GM21576 (cell line): ENCODE measurements around the gene SLC25A26.
"Not testable (repeated sequence)": the region's sequence is repeated elsewhere in the genome, so short reads cannot be mapped to it uniquely, and the experiment has no call there.

Source experiments
- ATAC-seq: cut with Tn5 transposase; IDR thresholded peaks from one replicate; pipeline ENCODE4 v1.9.1; 2021; ENCODE audit warnings: mild to moderate bottlenecking, moderate library complexity; ENCODE audit not compliant: unreplicated experiment

Gene SLC25A26

DNA sequence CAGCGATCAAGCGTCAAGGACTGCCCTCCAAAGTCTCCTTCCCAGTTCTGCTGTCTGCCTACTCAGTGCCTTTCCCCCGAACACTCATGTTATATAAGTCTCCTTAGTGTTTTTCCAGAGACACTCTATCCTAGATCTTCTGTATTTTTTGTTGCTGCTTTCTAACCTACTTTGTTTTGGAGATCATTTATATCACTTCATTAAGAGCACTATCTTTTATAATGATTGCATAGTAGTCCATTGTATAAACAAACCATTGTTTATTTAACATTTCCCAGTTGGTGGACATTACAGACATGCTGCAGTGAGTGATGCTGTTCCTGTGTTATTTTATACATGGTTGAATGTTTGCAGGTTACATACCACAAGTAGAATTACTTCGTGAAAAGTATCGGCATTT, 47.1 kb downstream of the SLC25A26 start:
- no peak for ATAC-seq

DNA sequence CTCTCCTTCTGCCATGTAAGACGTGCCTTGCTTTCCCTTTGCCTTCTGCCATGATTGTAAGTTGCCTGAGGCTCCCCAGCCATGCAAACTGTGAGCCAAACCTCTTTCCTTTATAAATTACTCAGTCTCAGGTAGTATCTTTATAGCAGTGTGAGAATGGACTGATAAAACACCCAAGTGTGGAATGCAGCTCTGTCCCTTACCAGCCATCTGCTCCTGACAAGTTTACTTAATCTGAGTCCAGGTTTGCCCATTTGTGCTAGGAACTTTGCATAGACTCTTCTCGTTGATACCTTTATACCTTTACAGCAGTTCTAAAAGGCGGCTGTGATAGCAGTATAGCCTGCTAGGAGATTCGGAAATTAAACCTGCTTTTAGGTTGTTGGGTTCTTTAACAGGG, 48.1 kb downstream of the SLC25A26 start:
- ATAC-seq = no peak

DNA sequence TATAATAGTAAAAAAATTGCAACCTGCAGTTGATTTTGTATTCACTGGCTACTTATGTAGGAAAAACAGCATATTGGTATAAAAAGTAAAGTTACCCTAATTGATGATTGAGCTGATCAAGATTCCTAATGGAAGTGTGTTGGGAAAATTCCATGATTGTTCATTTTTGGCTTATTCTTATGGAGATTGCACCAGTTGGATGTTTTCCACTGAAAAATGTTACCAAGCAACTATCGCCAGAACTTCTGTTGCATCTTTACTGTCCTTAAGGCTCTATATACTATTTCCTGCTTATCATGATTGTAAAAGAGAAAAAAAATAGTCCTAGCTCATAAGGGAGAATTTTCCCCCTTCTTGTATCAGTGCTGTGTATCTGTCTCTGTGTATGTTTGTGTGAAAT, 48.6 kb downstream of the SLC25A26 start:
- no peak for ATAC-seq

DNA sequence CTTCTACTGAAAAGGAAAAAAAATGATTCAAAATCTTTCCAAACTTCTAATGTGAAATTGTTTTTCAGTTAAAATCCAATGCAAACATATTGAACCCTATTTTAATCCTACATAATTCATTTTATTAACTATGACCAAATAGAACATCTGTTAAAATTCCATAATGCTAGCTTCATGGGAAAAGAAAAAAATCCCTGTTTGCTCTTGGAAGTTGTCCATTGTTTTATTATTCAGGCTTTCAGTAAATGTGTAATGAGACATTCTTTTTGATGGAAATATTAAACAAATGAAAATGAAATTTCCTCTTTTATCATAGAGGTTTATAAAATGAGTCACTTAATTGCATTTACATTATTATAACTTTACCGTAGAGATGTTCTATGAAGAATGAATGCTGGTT, 49.5 kb downstream of the SLC25A26 start:
- ATAC-seq = no peak

DNA sequence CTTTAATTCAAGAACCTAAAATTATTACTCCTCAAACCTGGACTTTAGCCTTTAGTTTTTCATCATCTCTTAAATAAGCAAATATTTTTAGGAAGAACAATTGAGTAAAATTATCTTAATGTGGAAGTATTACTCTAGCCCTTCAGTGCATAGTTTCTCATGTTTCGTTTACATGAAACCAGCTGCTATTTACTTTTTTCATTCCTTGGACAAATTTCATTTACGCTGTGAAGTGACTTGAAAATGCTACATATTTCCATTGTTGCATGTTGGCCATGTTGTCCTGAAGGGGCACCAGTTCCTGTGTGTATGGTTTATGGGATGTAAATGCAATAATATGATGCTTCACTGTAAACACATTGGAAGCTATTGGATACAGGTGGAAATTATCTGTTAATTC, 49.9 kb downstream of the SLC25A26 start:
- no peak for ATAC-seq

DNA sequence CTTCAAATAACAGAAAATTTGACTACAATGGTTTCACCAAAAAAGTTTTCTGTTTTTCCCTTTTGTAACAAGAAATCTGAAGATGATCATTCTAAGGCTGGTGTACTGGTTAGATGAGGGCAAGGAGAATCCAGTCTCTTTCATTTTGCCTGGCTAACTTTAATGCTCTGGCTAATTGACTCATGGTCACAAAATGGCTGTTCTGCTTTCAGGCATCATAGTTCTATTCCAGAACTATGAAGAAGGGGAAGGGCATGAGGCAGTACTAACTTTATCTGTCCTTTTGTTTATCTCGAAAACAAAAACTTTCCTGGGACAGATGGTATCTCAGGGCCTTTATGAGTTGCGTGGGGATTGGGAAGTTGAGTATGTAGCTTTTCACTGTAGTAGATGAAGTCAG, 50.4 kb downstream of the SLC25A26 start:
- no peak for ATAC-seq

DNA sequence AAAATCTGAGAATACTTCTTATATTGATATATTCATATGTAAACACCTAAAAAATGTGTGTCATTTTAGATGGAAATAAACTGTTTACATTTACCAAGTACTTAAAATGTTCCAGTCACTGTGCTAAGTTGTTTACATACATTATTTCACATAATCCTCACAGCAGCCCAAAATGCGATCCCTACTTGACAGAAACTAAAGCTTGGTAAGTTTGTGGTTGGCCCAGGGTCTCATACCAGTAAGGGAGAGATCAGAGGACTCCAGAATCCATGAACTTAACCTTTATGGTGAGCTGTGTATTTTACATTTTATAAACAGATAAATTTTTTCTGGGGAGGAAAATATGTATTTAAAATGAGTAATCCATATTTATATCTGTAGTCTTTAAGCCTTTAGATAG, 51.2 kb downstream of the SLC25A26 start:
- ATAC-seq = no peak

DNA sequence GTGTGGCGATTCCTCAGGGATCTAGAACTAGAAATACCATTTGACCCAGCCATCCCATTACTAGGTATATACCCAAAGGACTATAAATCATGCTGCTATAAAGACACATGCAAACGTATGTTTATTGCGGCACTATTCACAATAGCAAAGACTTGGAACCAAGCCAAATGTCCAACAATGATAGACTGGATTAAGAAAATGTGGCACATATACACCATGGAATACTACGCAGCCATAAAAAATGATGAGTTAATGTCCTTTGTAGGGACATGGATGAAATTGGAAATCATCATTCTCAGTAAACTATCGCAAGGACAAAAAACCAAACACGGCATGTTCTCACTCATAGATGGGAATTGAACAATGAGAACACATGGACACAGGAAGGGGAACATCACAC, 54.0 kb downstream of the SLC25A26 start:
- not testable (repeated sequence) for ATAC-seq

DNA sequence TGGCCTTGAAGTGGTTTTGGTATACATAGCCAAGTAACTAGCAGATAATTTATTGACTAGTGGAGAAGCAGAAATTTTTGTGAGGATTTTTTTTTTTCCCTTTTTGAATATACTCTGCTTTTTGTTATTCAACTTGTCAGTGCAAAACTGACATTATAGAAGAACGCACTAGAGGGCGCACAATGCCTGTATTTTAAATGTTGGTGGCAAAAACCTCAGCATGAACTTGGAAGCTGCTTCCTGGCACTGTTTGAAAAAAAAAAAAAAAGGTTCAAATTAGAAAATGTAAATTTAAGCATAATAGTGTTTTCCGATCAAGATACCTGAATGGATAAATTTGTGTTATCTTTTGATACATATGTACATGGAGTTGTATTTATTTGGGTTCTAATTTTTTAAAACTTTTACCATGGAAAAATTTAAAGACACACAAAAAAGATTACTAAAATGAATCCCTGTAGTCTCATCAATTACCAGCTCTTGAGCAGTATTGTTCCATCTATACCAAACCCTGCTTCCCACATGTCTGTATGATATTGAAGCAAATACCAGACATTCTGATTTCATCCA, 56.0 kb downstream of the SLC25A26 start:
- peak; percentile 58 for ATAC-seq

DNA sequence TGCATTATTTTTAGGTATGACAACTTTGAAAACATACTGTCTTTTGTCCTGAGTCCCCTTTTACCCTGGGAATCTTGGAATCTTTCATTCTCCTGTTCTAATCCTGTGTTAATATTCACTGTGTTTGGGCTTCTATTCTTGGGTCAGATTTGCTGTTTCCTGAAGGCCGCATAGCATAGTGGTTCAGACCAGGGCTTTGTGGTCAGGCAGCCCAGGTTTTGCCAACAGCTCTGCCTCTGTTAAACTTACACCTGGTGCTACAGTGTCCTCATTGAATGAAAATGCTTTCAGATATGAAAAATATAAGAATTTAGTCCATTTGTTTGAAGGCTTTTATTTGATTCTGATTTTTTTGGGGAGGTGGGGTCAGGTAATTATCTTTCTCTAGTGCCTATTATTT, 58.4 kb downstream of the SLC25A26 start:
- ATAC-seq = no peak

DNA sequence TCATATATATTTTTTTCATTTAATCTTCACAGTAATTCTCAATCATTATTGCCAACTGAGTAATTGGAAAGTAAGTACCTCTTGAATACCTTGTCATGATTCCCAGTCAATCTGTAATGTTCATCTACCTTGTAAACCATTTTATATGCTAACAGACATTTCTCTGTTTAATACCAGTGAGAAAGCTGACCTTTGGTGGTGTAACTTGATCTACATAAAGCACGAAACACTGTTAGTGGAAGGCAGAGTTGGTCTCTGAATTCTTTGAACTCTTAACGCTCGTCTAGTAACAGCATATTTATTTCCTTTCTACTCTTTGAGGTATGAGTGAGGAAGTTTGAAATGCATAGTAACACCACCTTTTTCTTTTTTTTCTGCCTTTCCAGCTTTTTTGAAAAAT, 59.5 kb downstream of the SLC25A26 start:
- no peak for ATAC-seq

DNA sequence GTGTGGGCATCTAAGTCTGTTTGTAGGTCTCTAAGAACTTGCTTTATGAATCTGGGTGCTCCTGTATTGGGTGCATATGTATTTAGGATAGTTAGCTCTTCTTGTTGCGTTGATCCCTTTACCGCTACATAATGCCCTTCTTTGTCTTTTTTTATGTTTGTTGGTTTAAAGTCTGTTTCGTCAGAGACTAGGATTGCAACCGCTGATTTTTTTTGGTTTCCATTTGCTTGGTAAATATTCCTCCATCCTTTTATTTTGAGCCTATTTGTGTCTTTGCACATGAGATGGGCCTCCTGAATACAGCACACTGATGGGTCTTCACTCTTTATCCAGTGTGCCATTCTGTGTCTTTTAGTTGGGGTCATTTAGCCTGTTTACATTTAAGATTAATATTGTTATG, 71.1 kb downstream of the SLC25A26 start:
- not testable (repeated sequence) for ATAC-seq

DNA sequence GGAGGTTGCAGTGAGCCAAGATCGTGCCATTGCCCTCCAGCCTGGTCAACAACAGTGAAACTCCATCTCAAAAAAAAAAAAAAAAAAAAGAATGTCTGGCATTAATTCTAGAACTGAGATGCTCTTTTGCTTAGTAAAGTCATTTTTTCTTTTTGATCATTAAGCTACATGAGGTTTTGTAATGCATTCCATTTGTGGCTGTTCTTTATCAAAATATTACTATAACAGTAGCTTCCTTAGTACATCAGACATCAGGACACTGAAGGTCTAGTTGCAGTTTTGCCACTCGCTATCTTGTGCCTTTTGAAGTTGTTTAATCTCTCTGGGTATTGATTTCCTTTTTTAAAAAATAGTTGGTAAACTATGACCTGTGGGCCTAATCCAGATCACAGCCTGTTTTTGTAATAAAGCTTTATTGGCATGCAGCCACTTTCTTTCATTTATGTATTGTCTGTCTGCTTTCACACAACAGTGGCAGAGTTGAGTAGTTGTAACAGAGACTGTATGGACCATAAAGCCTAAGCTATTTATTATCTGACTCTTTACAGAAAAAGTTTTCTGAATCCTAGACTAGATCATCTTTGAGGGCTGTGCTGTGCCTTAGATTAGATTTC, 76.6 kb downstream of the SLC25A26 start:
- ATAC-seq = no peak

DNA sequence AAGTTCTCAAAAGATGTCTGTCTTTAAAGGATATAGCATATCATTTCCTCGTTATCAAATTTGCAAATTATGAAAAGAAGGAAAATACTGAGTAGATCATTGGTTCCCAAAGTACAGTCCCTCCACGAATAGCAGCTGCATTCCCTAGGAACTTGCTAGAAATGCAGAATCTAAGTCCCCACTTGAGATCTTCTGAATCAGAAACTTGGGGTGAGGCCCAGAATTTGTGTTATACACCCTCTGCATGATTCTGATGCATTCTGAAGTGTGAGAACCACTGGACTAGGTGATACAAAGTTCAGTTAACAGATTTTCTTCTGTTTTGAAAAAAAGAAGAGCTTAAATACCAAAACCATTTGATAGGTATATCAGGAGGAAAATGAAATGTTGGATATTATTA, 77.1 kb downstream of the SLC25A26 start:
- no peak for ATAC-seq

DNA sequence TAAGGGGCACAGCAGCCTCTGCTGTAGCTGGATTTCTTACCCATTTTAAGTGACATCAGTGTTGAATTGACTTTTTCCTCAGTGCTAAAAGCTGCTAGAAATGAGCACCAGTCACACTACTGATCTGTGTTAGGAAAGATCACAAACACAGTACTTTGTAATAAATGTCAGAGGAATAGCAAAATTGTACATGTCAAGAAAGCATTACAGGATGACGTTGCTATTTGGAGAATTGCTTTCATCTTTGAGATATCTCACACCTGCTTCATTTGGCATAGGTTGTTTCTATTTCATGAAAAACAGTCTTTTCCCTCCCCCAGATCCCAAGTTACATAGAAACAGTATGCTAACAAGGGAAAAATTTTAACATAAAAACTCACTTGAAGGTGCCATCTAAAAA, 77.8 kb downstream of the SLC25A26 start:
- no peak for ATAC-seq

DNA sequence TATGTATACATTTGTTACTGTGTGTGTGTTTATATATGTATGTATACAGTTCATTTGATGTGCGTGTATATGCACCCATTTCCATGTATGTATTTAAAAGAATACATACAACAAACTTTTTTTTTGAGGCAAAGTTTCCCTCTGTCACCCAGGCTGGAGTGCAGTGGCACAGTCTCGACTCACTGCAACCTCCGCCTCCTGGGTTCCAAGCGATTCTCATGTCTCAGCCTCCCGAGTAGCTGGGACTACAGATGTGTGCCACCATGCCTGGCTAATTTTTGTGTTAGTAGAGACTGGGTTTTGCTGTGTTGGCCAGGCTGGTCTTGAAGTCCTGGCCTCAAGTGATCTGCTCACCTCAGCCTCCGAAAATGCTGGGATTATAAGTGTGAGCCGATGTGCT, 78.3 kb downstream of the SLC25A26 start:
- ATAC-seq = not testable (repeated sequence)

DNA sequence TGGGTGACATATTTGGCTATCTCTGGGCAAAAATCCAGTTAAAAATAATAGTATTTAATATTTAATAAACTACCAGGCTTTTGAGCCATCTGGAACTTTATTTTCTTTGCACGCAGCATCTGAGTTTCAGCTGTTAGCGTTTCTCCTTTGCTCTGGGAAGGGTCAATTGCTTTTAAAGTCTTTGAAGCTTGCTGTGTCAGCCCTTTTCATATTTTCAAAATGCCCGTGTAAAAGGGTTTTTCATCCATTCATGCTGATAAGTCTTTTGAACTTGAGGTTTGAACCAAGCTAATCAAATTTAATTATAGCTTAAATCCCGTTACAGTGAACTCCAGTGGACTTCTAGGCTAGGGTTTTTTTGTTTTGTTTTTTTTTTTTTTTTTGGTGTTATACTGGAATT, 79.1 kb downstream of the SLC25A26 start:
- no peak for ATAC-seq

DNA sequence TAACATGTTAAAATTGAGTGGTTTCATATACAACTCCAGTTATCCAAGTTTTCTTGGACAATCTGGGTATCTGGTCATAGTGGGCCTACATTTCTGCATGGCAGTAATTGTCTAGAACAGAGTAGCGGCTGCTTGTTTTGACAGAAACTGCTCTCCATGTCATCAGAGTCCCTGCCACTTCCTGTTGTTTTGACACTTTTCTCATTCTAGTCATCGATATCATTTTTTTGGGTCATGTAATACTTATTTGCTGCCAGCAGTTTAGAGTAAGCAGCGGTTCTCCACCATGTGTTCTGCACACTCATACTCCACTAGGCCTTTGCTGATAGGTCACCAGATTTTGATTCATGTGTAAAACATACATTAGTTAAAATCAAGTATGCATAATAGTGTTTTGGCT, 81.5 kb downstream of the SLC25A26 start:
- ATAC-seq = peak; percentile 58

DNA sequence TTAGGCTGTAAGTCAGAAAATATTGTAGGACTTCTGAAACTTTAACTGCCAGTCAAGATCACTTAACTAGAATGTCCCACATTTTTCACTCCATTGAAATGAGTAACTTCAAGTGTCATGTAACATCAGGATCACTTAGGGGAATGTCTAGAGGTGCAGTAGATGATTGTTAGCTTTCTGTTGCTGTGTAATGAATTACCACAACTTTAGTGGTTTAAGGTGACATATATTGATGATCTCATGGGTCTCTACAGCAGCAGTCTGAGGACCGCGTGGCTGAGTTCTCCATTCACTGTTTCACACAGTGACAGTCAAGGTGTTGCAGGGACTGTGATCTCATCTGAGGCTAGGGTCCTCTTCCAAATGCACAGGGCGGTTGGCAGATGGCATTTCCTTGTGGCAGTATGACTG, 82.7 kb downstream of the SLC25A26 start:
- peak; percentile 46 for ATAC-seq

DNA sequence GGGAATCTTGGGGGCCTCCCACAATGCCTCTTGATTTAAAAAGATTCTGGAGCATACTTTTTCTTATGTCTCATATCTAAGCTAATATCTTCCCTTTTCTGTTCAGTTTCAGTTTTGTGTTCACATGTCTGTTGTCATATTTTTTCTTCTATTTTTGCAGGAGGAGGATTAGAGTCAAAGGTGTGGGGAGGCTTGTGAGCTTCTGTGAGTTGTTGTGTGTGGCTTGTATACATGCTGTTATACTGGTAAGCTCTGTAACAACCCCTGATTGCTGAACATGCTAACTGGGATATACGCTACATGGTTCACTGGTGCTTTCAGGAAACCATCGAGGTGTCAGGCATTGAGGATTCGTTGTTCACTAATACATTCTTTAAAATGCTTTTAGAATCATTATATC, 83.5 kb downstream of the SLC25A26 start:
- peak; percentile 45 for ATAC-seq

DNA sequence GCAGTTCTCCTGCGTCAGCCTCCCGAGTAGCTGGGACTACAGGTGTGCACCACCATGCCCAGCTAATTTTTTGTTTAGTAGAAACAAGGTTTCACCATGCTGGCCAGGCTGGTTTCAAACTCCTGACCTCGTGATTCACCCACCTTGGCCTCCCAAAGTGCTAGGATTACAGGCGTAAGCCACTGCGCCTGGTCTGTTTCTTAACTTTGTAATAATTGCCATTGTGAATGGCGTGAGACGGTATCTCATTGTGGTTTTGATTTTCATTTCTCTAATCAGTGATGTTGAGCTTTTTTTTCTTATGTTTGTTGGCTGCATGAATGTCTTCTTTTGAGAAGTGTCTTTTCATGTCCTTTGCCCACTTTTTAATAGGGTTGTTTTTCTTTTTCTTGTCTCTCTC, 85.3 kb downstream of the SLC25A26 start:
- ATAC-seq = not testable (repeated sequence)

DNA sequence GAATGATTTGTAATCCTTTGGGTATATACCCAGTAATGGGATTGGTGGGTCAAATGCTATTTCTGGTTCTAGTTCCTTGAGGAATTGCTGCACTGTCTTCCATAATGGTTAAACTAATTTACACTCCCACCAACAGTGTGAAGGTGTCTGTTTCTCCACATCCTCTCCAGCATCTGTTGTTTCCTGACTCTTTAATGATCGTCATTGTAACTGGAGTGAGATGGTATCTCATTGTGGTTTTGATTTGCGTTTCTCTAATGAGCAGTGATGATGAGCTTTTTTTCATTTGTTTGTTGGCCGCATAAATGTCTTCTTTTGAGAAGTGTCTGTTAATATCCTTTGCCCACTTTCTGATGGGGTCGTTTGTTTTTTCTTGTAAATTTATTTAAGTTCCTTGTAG, 86.2 kb downstream of the SLC25A26 start:
- ATAC-seq = not testable (repeated sequence)

DNA sequence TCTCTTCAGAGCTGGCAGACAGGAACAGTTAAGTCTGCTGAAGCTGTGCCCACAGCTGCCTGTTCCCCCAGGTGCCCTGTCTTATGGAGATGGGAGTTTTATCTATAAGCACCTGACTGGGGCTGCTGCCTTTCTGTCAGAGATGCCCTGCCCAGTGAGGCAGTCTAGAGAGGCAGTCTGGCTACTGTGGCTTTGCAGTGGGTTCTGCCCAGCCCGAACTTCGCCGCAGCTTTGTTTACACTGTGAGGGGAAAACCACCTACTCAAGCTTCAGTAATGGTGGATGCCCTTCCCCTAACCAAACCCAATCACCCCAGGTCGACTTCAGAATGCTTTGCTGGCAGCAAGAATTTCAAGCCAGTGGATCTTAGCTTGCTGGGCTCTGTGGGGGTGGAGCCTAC, 91.2 kb downstream of the SLC25A26 start:
- ATAC-seq = no peak
